Sigmoid colon (tissue), 7 donors: ENCODE results near the gene RSRP1. TPM values are rescaled to one million over a fixed set of nuclear protein-coding genes. Genes with fewer than 3 reads are reported as not detected.

Source experiments
- DNase-seq: peaks from one replicate; pipeline ENCODE4 v3.0.0-alpha.2; 2019
- H3K27ac ChIP-seq, 4 donors: fragments of 200-600 bp; sonication (generic); one replicate each; pipeline ENCODE4 v1.5.1; 2016 to 2019; ENCODE audit warnings: mild to moderate bottlenecking in 1 of 4
- H3K27me3 ChIP-seq, 3 donors: fragments of 200-600 bp; sonication (generic); one replicate each; pipeline ENCODE4 v1.5.1; 2019; ENCODE audit warnings: mild to moderate bottlenecking in 1 of 3
- H3K36me3 ChIP-seq, 4 donors: fragments of 200-600 bp; sonication (generic); one replicate each; pipeline ENCODE4 v1.5.1; 2016 to 2019
- H3K4me1 ChIP-seq, 4 donors: fragments of 200-600 bp; sonication (generic); one replicate each; pipeline ENCODE4 v1.5.1; 2017 to 2019
- H3K4me3 ChIP-seq, 4 donors: fragments of 200-600 bp; sonication (generic); one replicate each; pipeline ENCODE4 v1.5.1; 2017 to 2019; ENCODE audit warnings: mild to moderate bottlenecking in 2 of 4, moderate library complexity in 1 of 4
- H3K9me3 ChIP-seq, 4 donors: fragments of 200-600 bp in 3 of 4; sonication (generic) in 3 of 4; one replicate each; pipeline versions ENCODE4 v1.5.1 to v1.6.1; 2013 to 2019
- EP300 ChIP-seq, 4 donors: sonication (generic); formaldehyde crosslinking; IDR thresholded peaks; one replicate each; pipeline ENCODE4 v1.6.1; 2017; ENCODE audit warnings: antibody characterized with exemption in 4 of 4
- POLR2A ChIP-seq, 2 donors: fragments of 450-650 bp; IDR thresholded peaks; one replicate each; pipeline ENCODE4 v1.6.1; 2016; ENCODE audit warnings: antibody characterized with exemption in 2 of 2, mild to moderate bottlenecking in 2 of 2, moderate library complexity in 2 of 2
- POLR2AphosphoS5 ChIP-seq, 4 donors: sonication (generic); formaldehyde crosslinking; IDR thresholded peaks; one replicate each; pipeline ENCODE4 v1.6.1; 2017; ENCODE audit warnings: antibody characterized with exemption in 4 of 4
- WGBS, 2 donors: extraction: QIAGEN DNeasy Blood & Tissue Kit; methylation state at CpG; one replicate each; pipeline ENCODE4 v1.1.7; 2013; 5-methylcytosine and 5-hydroxymethylcytosine counted together
- intact Hi-C: fragments of 100-400 bp; cut with DNase I; formaldehyde crosslinking; loops from one replicate; pipeline ENCODE4 v1.15.1; 2023
- polyA plus RNA-seq, 3 donors: library from polyadenylated mRNA; stranded (reverse); fragments of 200-250 nt; gene quantifications; one replicate each; pipeline ENCODE4 v1.2.3, GENCODE V29; 2013
- total RNA-seq, 4 donors: library from RNA; depleted of rRNA; stranded (reverse); fragments of >200 nt; gene quantifications; one replicate each; pipeline ENCODE4 v1.1.0, GENCODE V29; 2016
- TF ChIP-seq, protein P1 (sequence below), 4 experiments: fragments of 450-650 bp in 3 of 4; fragments of 200-600 bp in 1 of 4; IDR thresholded peaks; one replicate each; pipeline ENCODE4 v1.5.1; 2016 to 2019; ENCODE audit warnings: antibody characterized with exemption in 4 of 4, mild to moderate bottlenecking in 3 of 4, moderate library complexity in 2 of 4
- donor health status: healthy with polysubstance abuse.
- donor health status: Bipolar disorder and iron deficiency.
- donor health status: healthy.

RSRP1 gene
- total and polyA plus RNA-seq, 7 donors: 15.5 to 134 (median 77.1) TPM

GRCh38 chr1:25206201-25206600 lies 41.1 kb downstream of the RSRP1 start:
- 94 to 95% methylated on average over 5 of the region's 5 CpGs for WGBS, 2 donors
- peaks cover 0 to 5% (median 0%) of the 10 kb centered on the region in 4 donors for H3K4me1 ChIP-seq
- no peaks in the 10 kb centered on the region for H3K9me3 ChIP-seq
- H3K36me3 ChIP-seq: no peaks in the 10 kb centered on the region
- peaks cover 0 to 1% (median 0%) of the 10 kb centered on the region in 3 donors for H3K27me3 ChIP-seq
- intact Hi-C loops: loop anchor here (10.0 kb wide), 1 partner anchor 271 kb away; the partner anchor contains the start of gene RUNX3
- peak; percentile 34 for DNase-seq
- H3K27ac ChIP-seq: no peak overlapping the region
- H3K4me3 ChIP-seq: no peak overlapping the region
- TF ChIP-seq EP300 (IDR thresholded peaks at IDR 0.05) (no peak), POLR2A (IDR thresholded peaks at IDR 0.05) (no peak), POLR2AphosphoS5 (IDR thresholded peaks at IDR 0.05) (no peak)
- TF ChIP-seq, protein P1, sequence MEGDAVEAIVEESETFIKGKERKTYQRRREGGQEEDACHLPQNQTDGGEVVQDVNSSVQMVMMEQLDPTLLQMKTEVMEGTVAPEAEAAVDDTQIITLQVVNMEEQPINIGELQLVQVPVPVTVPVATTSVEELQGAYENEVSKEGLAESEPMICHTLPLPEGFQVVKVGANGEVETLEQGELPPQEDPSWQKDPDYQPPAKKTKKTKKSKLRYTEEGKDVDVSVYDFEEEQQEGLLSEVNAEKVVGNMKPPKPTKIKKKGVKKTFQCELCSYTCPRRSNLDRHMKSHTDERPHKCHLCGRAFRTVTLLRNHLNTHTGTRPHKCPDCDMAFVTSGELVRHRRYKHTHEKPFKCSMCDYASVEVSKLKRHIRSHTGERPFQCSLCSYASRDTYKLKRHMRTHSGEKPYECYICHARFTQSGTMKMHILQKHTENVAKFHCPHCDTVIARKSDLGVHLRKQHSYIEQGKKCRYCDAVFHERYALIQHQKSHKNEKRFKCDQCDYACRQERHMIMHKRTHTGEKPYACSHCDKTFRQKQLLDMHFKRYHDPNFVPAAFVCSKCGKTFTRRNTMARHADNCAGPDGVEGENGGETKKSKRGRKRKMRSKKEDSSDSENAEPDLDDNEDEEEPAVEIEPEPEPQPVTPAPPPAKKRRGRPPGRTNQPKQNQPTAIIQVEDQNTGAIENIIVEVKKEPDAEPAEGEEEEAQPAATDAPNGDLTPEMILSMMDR (IDR thresholded peaks at IDR 0.05): no peak

GRCh38 chr1:25205786-25206185 lies 41.5 kb downstream of the RSRP1 start:
- peak; percentile 20 for DNase-seq
- intact Hi-C loops: loop anchor here (2.0 to 10.0 kb wide), 2 partner anchors 271 to 357 kb away; partner anchors contain the start of gene RUNX3
- TF ChIP-seq POLR2AphosphoS5 (IDR thresholded peaks at IDR 0.05) (no peak), EP300 (IDR thresholded peaks at IDR 0.05) (no peak), POLR2A (IDR thresholded peaks at IDR 0.05) (no peak)
- TF ChIP-seq, protein P1 (IDR thresholded peaks at IDR 0.05): no peak
- H3K9me3 ChIP-seq: no peaks in the 10 kb centered on the region
- no peak overlapping the region for H3K4me3 ChIP-seq
- no peak overlapping the region for H3K27ac ChIP-seq
- H3K4me1 ChIP-seq: peaks cover 0 to 5% (median 0%) of the 10 kb centered on the region in 4 donors
- no peaks in the 10 kb centered on the region for H3K36me3 ChIP-seq
- 89 to 96% methylated on average over 5 of the region's 5 CpGs for WGBS, 2 donors
- no peaks in the 10 kb centered on the region for H3K27me3 ChIP-seq

GRCh38 chr1:25204797-25205480 lies 42.3 kb downstream of the RSRP1 start:
- Histone ChIP-seq H3K36me3 (no peaks in the 10 kb centered on the region), H3K9me3 (no peaks in the 10 kb centered on the region), H3K4me1 (peaks cover 0 to 5% (median 0%) of the 10 kb centered on the region in 4 donors), H3K27me3 (no peaks in the 10 kb centered on the region), H3K4me3 (no peak overlapping the region), H3K27ac (no peak overlapping the region)
- intact Hi-C loops: loop anchor here (2.0 to 10.0 kb wide), 2 partner anchors 270 to 356 kb away; partner anchors contain the start of gene RUNX3
- DNase-seq: peak; percentile 41
- TF ChIP-seq, protein P1 (IDR thresholded peaks at IDR 0.05): peak; percentile 14 to 87 (median 50)
- no peak for TF ChIP-seq POLR2A (IDR thresholded peaks at IDR 0.05)
- 61 to 63% methylated on average over 9 of the region's 9 CpGs for WGBS, 2 donors

- intact Hi-C loops: loop anchor here (10.0 kb wide), 1 partner anchor 266 kb away; the partner anchor contains the start of gene RUNX3
- TF ChIP-seq POLR2A (IDR thresholded peaks at IDR 0.05): no peak
- no peak for TF ChIP-seq EP300 (IDR thresholded peaks at IDR 0.05)
- Histone ChIP-seq H3K4me1 (peaks cover 0 to 13% (median 0%) of the 10 kb centered on the region in 4 donors), H3K9me3 (no peaks in the 10 kb centered on the region), H3K27ac (no peak overlapping the region), H3K4me3 (no peak overlapping the region), H3K27me3 (no peaks in the 10 kb centered on the region), H3K36me3 (no peaks in the 10 kb centered on the region)
- WGBS, 2 donors: 87 to 89% methylated on average over 7 of the region's 7 CpGs
- DNase-seq: no peak
These were observed 46.2 kb downstream of the RSRP1 start for GRCh38 chr1:25201006-25201405.

DNA sequence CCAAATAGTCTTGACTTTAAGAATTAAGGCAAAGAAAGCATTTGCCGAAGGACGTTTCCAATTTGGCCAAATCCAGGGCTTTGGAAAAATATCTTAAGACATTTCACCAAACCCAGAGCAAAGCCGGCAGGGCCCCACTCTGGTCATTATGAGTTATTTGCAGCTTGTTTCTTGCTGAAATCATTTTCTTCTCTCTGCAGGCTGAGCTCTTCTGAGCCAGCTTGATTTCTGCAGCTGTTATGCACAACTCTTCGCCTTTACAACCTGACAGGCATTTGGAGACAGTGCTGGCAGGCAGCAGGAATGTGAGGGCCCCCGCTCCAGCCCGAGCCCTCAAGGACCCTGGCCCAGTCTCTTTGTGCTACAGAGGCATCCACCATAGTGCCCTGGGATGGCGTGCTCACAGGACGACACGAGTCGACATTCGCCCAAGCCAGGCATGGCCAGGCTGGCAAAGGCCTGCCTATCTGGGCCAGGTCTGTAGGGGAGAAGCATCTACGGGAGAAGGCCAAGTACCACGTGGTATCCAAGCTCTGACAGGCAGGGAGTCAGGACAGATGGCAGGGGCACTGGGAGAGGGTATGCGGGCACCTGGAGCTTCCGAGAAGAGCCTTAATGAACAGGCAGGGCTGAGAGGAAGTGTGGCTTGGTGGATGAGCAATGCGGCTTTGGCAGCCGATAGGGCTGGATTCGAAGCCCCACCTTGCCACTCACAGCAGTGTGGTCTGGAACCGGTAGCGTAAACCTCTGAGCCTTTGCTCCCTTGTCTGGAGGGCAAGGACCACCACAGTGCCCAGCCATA lies 47.2 kb downstream of the RSRP1 start:
- no peaks in the 10 kb centered on the region for H3K36me3 ChIP-seq
- DNase-seq: no peak
- intact Hi-C loops: loop anchor here (10.0 kb wide), 1 partner anchor 265 kb away; the partner anchor contains the start of gene RUNX3

More for the DNA sequence above, 47.2 kb downstream of the RSRP1 start:
- Histone ChIP-seq H3K27ac (no peak overlapping the region), H3K9me3 (no peaks in the 10 kb centered on the region), H3K4me1 (peaks cover 0 to 11% (median 0%) of the 10 kb centered on the region in 4 donors), H3K27me3 (peaks cover 0 to 4% (median 0%) of the 10 kb centered on the region in 3 donors), H3K4me3 (no peak overlapping the region)
- TF ChIP-seq EP300 (IDR thresholded peaks at IDR 0.05) (no peak), POLR2AphosphoS5 (IDR thresholded peaks at IDR 0.05) (no peak), POLR2A (IDR thresholded peaks at IDR 0.05) (no peak)
- TF ChIP-seq, protein P1 (IDR thresholded peaks at IDR 0.05): no peak
- WGBS, 2 donors: 87 to 90% methylated on average over 20 of the region's 20 CpGs
